Measurements from ENCODE around the gene OAT. TPM values are rescaled to one million over a fixed set of nuclear protein-coding genes. Genes with fewer than 3 reads are reported as not detected.

The OAT gene
- total and polyA plus RNA-seq, 2 of the 4 experiments (the other 2 are of a cell fraction), result 110 to 152 TPM

GRCh38 chr10:124387078-124387874 lies 31.4 kb downstream of the OAT start:
- Histone ChIP-seq H4K5ac (ENCODE audit: low read depth, low read length) (no peak overlapping the region), H3K27me3 (ENCODE audit: control insufficient read depth, insufficient read depth, low read length) (no peaks in the 10 kb centered on the region; the same call in 1 of the 2 replicates), H2BK20ac (ENCODE audit: low read depth, low read length) (no peak overlapping the region), H2BK120ac (ENCODE audit: low read depth, low read length) (no peak overlapping the region), H3K4me3 (ENCODE audit: insufficient read depth, low read depth, low read length) (no peak overlapping the region), H3K27ac (ENCODE audit: insufficient read depth, low read length) (no peak overlapping the region), H3K4me1 (ENCODE audit: control insufficient read depth, insufficient read depth, low read length) (no peaks in the 10 kb centered on the region), H3K56ac (ENCODE audit: extremely low read depth, insufficient read depth, low read length) (no peak overlapping the region), H3K4ac (ENCODE audit: low read depth, low read length) (no peak overlapping the region), H2AK9ac (replicated peaks; ENCODE audit: low read depth, low read length, poor library complexity) (no peak overlapping the region), H3K9me3 (ENCODE audit: control insufficient read depth, insufficient read depth, low read length) (no peaks in the 10 kb centered on the region), H4K8ac (ENCODE audit: low read depth in 2 of 2, low read length in 2 of 2) (no peak overlapping the region), H3K36me3 (ENCODE audit: control insufficient read depth, insufficient read depth, low read length) (no peaks in the 10 kb centered on the region), H3K79me1 (ENCODE audit: low read depth in 1 of 2, low read length in 2 of 2) (no peaks in the 10 kb centered on the region), H3K9me1 (ENCODE audit: insufficient read depth, low read length) (no peaks in the 10 kb centered on the region), H3K23ac (ENCODE audit: low read depth, low read length) (no peak overlapping the region), H3K4me2 (ENCODE audit: low read depth, low read length) (no peak overlapping the region), H3K14ac (replicated peaks; ENCODE audit: low read depth, low read length) (no peak overlapping the region), H4K91ac (ENCODE audit: insufficient read depth, low read depth, low read length) (no peak overlapping the region), H2AK5ac (ENCODE audit: low read depth, low read length) (no peak overlapping the region), H2AFZ (replicated peaks; ENCODE audit: low read length, poor library complexity) (no peak overlapping the region), H3K9ac (ENCODE audit: low read depth, low read length) (no peak overlapping the region), H2BK5ac (ENCODE audit: low read depth, low read length, poor library complexity, severe bottlenecking) (no peak overlapping the region), H4K20me1 (ENCODE audit: insufficient read depth, low read length) (no peaks in the 10 kb centered on the region), H2BK15ac (ENCODE audit: low read depth, low read length) (no peak overlapping the region), H3K18ac (ENCODE audit: low read depth, low read length) (no peak overlapping the region)
- no peak for TF ChIP-seq SMC3 (IDR thresholded peaks at IDR 0.05; ENCODE audit: low read depth, low read length)
- TF ChIP-seq ELK1 (IDR thresholded peaks at IDR 0.05; ENCODE audit: borderline replicate concordance, low read depth, low read length), result no peak
- no peak for TF ChIP-seq MXI1 (IDR thresholded peaks at IDR 0.05; ENCODE audit: borderline replicate concordance, low read depth, low read length)
- no peak for TF ChIP-seq MAFK (IDR thresholded peaks at IDR 0.05; ENCODE audit: low read depth, low read length)
- ATAC-seq (ENCODE audit: low read depth), result no peak
- intact Hi-C loops (cut with micrococcal nuclease) (loop anchor here (5.0 kb wide), 1 partner anchor 1345 kb away; no protein-coding TSS in a partner anchor), in situ Hi-C loops (cut with MboI; ENCODE audit: low sequenced_read_pairs) (loop anchor here (5.0 to 25.0 kb wide), 3 partner anchors 395 to 1250 kb away; partner anchors contain the start of genes HMX2 and HMX3), dilution Hi-C loops (cut with HindIII; ENCODE audit: low sequenced_read_pairs, unreplicated experiment) (loop anchor here (25.0 kb wide), 1 partner anchor 400 kb away; no protein-coding TSS in a partner anchor)
- DNase-seq, result no peak
- 19% methylated on average over 2 of the region's 10 CpGs; no CpG with 5 or more reads in 1 of the 2 experiments for WGBS, 2 experiments (ENCODE audit: extremely low coverage in 2 of 2, insufficient read length in 1 of 2)
- no TSS peak for BruUV-seq (replicated peaks)
- CTCF ChIA-PET, result no interaction called here
- POLR2A ChIA-PET (ENCODE audit: unreplicated experiment), result no interaction called here
